ENCODE measurements around the gene TERT.
A peak's percentile ranks its signal among the peaks of the same experiment; 100 is the strongest.

- TF ChIP-seq CTCF (conservative IDR thresholded peaks at IDR 0.05), result no peak
- TF ChIP-seq ZFX (IDR thresholded peaks at IDR 0.05), result peak; percentile 22; the same call in 1 of the 2 replicates
Measured at GRCh38 chr5:1294835-1295649, at the start of gene TERT.

Data from C4-2B (cell line).